Measurements from ENCODE around the gene ALOX5.

Gene ALOX5

GRCh38 chr10:45422207-45422865 is 48.3 kb downstream of the ALOX5 start:
- no peaks in the 10 kb centered on the region for H3K79me2 ChIP-seq
- no peak overlapping the region for H3K4me2 ChIP-seq (ENCODE audit: low read length)
- no peaks in the 10 kb centered on the region for H3K27me3 ChIP-seq (ENCODE audit: control insufficient read depth, insufficient read depth, low read length)
- peaks cover 3% of the 10 kb centered on the region for H3K4me1 ChIP-seq
- H3K4me3 ChIP-seq (ENCODE audit: low read depth, low read length) = no peak overlapping the region
- no peaks in the 10 kb centered on the region for H3K36me3 ChIP-seq (ENCODE audit: control insufficient read depth, insufficient read depth, low read length)
- no peak for TF ChIP-seq CTCF (IDR thresholded peaks at IDR 0.05)
- H2AFZ ChIP-seq = no peak overlapping the region
- no peak overlapping the region for H3K9ac ChIP-seq
- H3K9me3 ChIP-seq (ENCODE audit: control insufficient read depth, low read length) = no peaks in the 10 kb centered on the region
- H3K27ac ChIP-seq = no peak overlapping the region

- Histone ChIP-seq H3K4me3 (ENCODE audit: low read depth, low read length) (no peak overlapping the region), H3K79me2 (no peaks in the 10 kb centered on the region), H3K27ac (no peak overlapping the region), H3K9me3 (ENCODE audit: control insufficient read depth, low read length) (no peaks in the 10 kb centered on the region), H3K4me2 (ENCODE audit: low read length) (no peak overlapping the region), H3K4me1 (peaks cover 3% of the 10 kb centered on the region), H3K27me3 (ENCODE audit: control insufficient read depth, insufficient read depth, low read length) (no peaks in the 10 kb centered on the region), H3K9ac (no peak overlapping the region), H3K36me3 (ENCODE audit: control insufficient read depth, insufficient read depth, low read length) (no peaks in the 10 kb centered on the region), H2AFZ (no peak overlapping the region)
- TF ChIP-seq CTCF (IDR thresholded peaks at IDR 0.05) = no peak
Observed at GRCh38 chr10:45422866-45423659, 49.0 kb downstream of the ALOX5 start.

- Histone ChIP-seq H3K4me1 (peaks cover 3% of the 10 kb centered on the region), H3K79me2 (no peaks in the 10 kb centered on the region), H3K27me3 (ENCODE audit: control insufficient read depth, insufficient read depth, low read length) (no peaks in the 10 kb centered on the region), H3K9ac (no peak overlapping the region), H2AFZ (no peak overlapping the region), H3K27ac (no peak overlapping the region), H3K4me2 (ENCODE audit: low read length) (no peak overlapping the region), H3K36me3 (ENCODE audit: control insufficient read depth, insufficient read depth, low read length) (no peaks in the 10 kb centered on the region), H3K9me3 (ENCODE audit: control insufficient read depth, low read length) (no peaks in the 10 kb centered on the region), H3K4me3 (ENCODE audit: low read depth, low read length) (no peak overlapping the region)
- TF ChIP-seq CTCF (IDR thresholded peaks at IDR 0.05) = no peak
Observed at GRCh38 chr10:45423976-45424499, 50.0 kb downstream of the ALOX5 start.

- H3K9ac ChIP-seq = no peak overlapping the region
- H2AFZ ChIP-seq = no peak overlapping the region
- H3K36me3 ChIP-seq (ENCODE audit: control insufficient read depth, insufficient read depth, low read length) = no peaks in the 10 kb centered on the region
- no peak for TF ChIP-seq CTCF (IDR thresholded peaks at IDR 0.05)
- no peak overlapping the region for H3K4me3 ChIP-seq (ENCODE audit: low read depth, low read length)
- H3K27ac ChIP-seq = no peak overlapping the region
- no peaks in the 10 kb centered on the region for H3K9me3 ChIP-seq (ENCODE audit: control insufficient read depth, low read length)
- no peak overlapping the region for H3K4me2 ChIP-seq (ENCODE audit: low read length)
- no peaks in the 10 kb centered on the region for H3K79me2 ChIP-seq
- H3K4me1 ChIP-seq = peaks cover 3% of the 10 kb centered on the region
- no peaks in the 10 kb centered on the region for H3K27me3 ChIP-seq (ENCODE audit: control insufficient read depth, insufficient read depth, low read length)
Observed at GRCh38 chr10:45424668-45425404, 50.8 kb downstream of the ALOX5 start.
